Activated naive CD4-positive, alpha-beta T cell (primary cell): Measurements from ENCODE around the gene SEM1.
"Not testable (repeated sequence)": the region's sequence is repeated elsewhere in the genome, so short reads cannot be mapped to it uniquely, and the experiment has no call there.

Experiments used
- DNase-seq, 4 experiments: peaks; one replicate each; lab custom pipeline; 2025; lab: John Stamatoyannopoulos, UW

Gene SEM1

GRCh38 chr7:96709381-96710228 lies at the start of gene SEM1:
Gene SEM1 (minus strand): TSS chr7:96709846. CDS start chr7:96709763, 83 bp downstream.
- DNase-seq = peak; percentile 21 to 50 (median 32)

GRCh38 chr7:96757880-96758279 lies 48.2 kb upstream of the SEM1 start:
- not testable (repeated sequence) for DNase-seq

GRCh38 chr7:96747418-96747940 lies 37.8 kb upstream of the SEM1 start:
- DNase-seq = no peak

- no peak for DNase-seq
Measured at GRCh38 chr7:96740130-96740529, 30.5 kb upstream of the SEM1 start.

GRCh38 chr7:96739609-96740008 lies 30.0 kb upstream of the SEM1 start:
- DNase-seq = no peak

GRCh38 chr7:96739167-96739566 lies 29.5 kb upstream of the SEM1 start:
- no peak for DNase-seq

GRCh38 chr7:96738705-96739104 lies 29.1 kb upstream of the SEM1 start:
- DNase-seq = no peak

GRCh38 chr7:96737545-96738050 lies 28.0 kb upstream of the SEM1 start:
- no peak for DNase-seq

- no peak for DNase-seq
Measured at GRCh38 chr7:96734343-96734742, 24.7 kb upstream of the SEM1 start.

GRCh38 chr7:96729820-96730219 lies 20.2 kb upstream of the SEM1 start:
- DNase-seq = no peak

- DNase-seq = no peak
Measured at GRCh38 chr7:96728139-96728538, 18.5 kb upstream of the SEM1 start.

- DNase-seq = no peak
Measured at GRCh38 chr7:96727534-96728088, 18.0 kb upstream of the SEM1 start.

GRCh38 chr7:96723622-96724021 lies 14.0 kb upstream of the SEM1 start:
- no peak for DNase-seq

GRCh38 chr7:96722928-96723327 lies 13.3 kb upstream of the SEM1 start:
- not testable (repeated sequence) for DNase-seq

GRCh38 chr7:96720843-96721242 lies 11.2 kb upstream of the SEM1 start:
- no peak for DNase-seq

- no peak for DNase-seq
Measured at GRCh38 chr7:96719164-96719563, 9.5 kb upstream of the SEM1 start.

- no peak for DNase-seq
Measured at GRCh38 chr7:96718107-96719003, 8.7 kb upstream of the SEM1 start.

- DNase-seq = no peak
Measured at GRCh38 chr7:96713037-96713436, 3.4 kb upstream of the SEM1 start.

- DNase-seq = no peak
Measured at GRCh38 chr7:96710544-96710943, 898 bp upstream of the SEM1 start.

- DNase-seq = no peak
Measured at GRCh38 chr7:96708872-96709271, 774 bp downstream of the SEM1 start.

GRCh38 chr7:96707901-96708774 lies 1.5 kb downstream of the SEM1 start:
- DNase-seq = no peak
